Vagina (tissue), 2 donors: Measurements from ENCODE around the gene TRDN.

Source experiments
- CTCF ChIP-seq, 3 experiments: fragments of 450-650 bp in 2 of 3; fragments of 200-600 bp in 1 of 3; sonication (generic) in 1 of 3; IDR thresholded peaks; one replicate each; pipeline ENCODE4 v1.5.1; 2017 to 2019; ENCODE audit warnings: antibody characterized with exemption in 3 of 3, mild to moderate bottlenecking in 2 of 3, moderate library complexity in 2 of 3
- POLR2A ChIP-seq, 2 donors: fragments of 450-650 bp; IDR thresholded peaks; one replicate each; pipeline ENCODE4 v1.6.1; 2017; ENCODE audit warnings: antibody characterized with exemption in 2 of 2, mild to moderate bottlenecking in 2 of 2, moderate library complexity in 2 of 2

GRCh38 chr6:123588546-123588895, 48.2 kb downstream of the TRDN start:
- no peak for TF ChIP-seq POLR2A (IDR thresholded peaks at IDR 0.05)
- TF ChIP-seq CTCF (IDR thresholded peaks at IDR 0.05), result no peak
